Measurements from ENCODE around the gene SPATA31D3. TPM values are rescaled to one million over a fixed set of nuclear protein-coding genes. Genes with fewer than 3 reads are reported as not detected.
"Not testable (repeated sequence)": the region's sequence is repeated elsewhere in the genome, so short reads cannot be mapped to it uniquely, and the experiment has no call there.

Gene SPATA31D3
- total RNA-seq, 1 donor from 2014 or later = not detected

DNA sequence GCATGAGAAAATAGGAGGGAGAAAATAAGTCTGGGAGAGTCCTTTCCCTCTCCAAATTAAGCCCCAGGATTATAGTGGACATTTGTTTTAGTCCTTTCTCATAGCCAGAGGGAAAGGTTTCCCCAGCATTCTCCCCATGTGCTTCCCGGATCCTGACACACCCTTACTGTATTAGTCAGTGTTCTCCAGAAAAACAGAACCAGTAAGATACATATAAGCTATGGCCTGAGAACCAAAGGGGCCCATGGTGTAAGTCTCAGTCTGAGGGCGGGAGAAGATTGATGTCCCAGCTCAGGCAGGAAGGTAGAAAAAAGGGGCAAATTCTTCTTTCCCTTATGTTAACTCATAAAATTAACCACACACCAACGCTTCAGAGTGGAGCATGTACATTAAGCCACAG lies 40.7 kb upstream of the SPATA31D3 start:
- TF ChIP-seq, protein P1, sequence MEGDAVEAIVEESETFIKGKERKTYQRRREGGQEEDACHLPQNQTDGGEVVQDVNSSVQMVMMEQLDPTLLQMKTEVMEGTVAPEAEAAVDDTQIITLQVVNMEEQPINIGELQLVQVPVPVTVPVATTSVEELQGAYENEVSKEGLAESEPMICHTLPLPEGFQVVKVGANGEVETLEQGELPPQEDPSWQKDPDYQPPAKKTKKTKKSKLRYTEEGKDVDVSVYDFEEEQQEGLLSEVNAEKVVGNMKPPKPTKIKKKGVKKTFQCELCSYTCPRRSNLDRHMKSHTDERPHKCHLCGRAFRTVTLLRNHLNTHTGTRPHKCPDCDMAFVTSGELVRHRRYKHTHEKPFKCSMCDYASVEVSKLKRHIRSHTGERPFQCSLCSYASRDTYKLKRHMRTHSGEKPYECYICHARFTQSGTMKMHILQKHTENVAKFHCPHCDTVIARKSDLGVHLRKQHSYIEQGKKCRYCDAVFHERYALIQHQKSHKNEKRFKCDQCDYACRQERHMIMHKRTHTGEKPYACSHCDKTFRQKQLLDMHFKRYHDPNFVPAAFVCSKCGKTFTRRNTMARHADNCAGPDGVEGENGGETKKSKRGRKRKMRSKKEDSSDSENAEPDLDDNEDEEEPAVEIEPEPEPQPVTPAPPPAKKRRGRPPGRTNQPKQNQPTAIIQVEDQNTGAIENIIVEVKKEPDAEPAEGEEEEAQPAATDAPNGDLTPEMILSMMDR (IDR thresholded peaks at IDR 0.05) = no peak
- DNase-seq (no peak), ATAC-seq (no peak)
- no peaks in the 10 kb centered on the region for H3K9me3 ChIP-seq
- no peak overlapping the region for H3K27ac ChIP-seq
- H3K36me3 ChIP-seq = no peaks in the 10 kb centered on the region
- H3K27me3 ChIP-seq = no peaks in the 10 kb centered on the region
- no peak overlapping the region for H3K4me3 ChIP-seq
- H3K4me1 ChIP-seq = no peaks in the 10 kb centered on the region
- intact Hi-C loops (cut with DNase I) = no loop called here

DNA sequence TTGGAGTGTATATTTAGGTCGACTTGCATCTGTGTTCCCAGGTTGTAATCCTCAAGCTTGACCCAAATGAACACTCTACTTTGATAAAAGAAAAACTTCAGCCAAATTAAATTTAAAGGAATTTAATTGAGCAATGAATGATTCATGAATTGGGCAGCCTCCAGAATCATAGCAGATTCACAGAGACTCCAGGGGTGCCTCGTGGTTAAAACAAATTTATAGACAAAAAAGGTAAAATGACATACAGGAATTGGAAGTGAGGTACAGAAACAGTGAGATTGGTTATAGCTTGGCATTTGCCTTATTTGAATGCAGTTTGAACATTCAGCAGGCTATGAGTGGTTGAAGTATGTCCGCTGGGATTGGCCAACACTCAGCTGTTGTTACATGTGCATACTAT lies 36.6 kb upstream of the SPATA31D3 start:
- no peak overlapping the region for H3K27ac ChIP-seq
- H3K36me3 ChIP-seq = no peaks in the 10 kb centered on the region
- intact Hi-C loops (cut with DNase I) = no loop called here
- ATAC-seq (no peak), DNase-seq (no peak)
- no peaks in the 10 kb centered on the region for H3K9me3 ChIP-seq
- TF ChIP-seq, protein P1 (IDR thresholded peaks at IDR 0.05) = no peak
- H3K4me1 ChIP-seq = no peaks in the 10 kb centered on the region
- H3K4me3 ChIP-seq = no peak overlapping the region
- no peaks in the 10 kb centered on the region for H3K27me3 ChIP-seq

DNA sequence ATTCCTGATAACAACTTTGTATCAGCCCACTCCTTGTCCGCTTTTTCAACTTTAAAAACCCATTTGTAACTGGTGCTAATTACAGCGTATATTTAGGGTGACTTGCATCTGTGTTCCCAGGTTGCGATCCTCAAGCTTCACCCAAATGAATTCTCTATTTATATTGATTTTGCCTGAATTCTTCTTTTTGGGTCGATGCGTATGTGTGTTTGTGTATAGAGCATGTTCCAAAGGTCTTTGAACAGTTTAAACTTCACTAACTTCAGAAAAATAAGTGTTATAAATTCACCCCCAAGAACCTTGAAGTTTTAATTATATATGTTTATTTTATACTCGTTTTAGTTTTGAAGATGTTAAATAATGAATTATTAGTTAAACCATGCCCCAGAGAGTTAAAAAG lies 31.2 kb upstream of the SPATA31D3 start:
- no peak for DNase-seq
- intact Hi-C loops (cut with DNase I) = no loop called here
- Histone ChIP-seq H3K27ac (no peak overlapping the region), H3K4me1 (no peaks in the 10 kb centered on the region), H3K4me3 (no peak overlapping the region), H3K9me3 (no peaks in the 10 kb centered on the region), H3K36me3 (no peaks in the 10 kb centered on the region), H3K27me3 (no peaks in the 10 kb centered on the region)
- TF ChIP-seq, protein P1 (IDR thresholded peaks at IDR 0.05) = no peak
- no peak for ATAC-seq

- H3K4me3 ChIP-seq = no peak overlapping the region
- no peak overlapping the region for H3K27ac ChIP-seq
- intact Hi-C loops (cut with DNase I) = no loop called here
- no peak for DNase-seq
- H3K9me3 ChIP-seq = no peaks in the 10 kb centered on the region
- no peaks in the 10 kb centered on the region for H3K4me1 ChIP-seq
- ATAC-seq = no peak
- TF ChIP-seq, protein P1 (IDR thresholded peaks at IDR 0.05) = no peak
- no peaks in the 10 kb centered on the region for H3K27me3 ChIP-seq
- H3K36me3 ChIP-seq = no peaks in the 10 kb centered on the region
Observed at GRCh38 chr9:81915801-81916505, 27.3 kb upstream of the SPATA31D3 start.

DNA sequence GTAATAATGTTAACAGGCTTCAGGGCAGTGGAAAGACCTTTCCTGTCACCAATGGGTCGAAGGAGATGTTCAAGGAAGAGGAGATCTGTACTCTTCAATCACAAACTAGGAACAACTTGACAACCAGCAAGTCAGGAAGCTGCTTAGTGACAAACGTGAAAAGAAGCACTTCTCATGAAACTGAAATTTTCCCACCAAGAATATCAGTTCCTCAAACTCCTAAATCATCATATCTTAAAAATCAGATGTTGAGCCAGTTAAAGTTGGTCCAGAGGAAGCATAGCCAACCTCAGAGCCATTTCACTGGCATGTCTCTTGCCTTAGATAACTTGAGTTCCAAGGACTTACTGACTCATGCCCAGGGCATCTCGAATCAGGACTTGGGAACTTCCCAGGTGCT lies 24.8 kb upstream of the SPATA31D3 start:
- DNase-seq; H3K4me3 ChIP-seq; H3K4me1 ChIP-seq; H3K9me3 ChIP-seq; H3K27me3 ChIP-seq; ATAC-seq; H3K36me3 ChIP-seq; intact Hi-C loops (cut with DNase I); H3K27ac ChIP-seq: not testable (repeated sequence)

DNA sequence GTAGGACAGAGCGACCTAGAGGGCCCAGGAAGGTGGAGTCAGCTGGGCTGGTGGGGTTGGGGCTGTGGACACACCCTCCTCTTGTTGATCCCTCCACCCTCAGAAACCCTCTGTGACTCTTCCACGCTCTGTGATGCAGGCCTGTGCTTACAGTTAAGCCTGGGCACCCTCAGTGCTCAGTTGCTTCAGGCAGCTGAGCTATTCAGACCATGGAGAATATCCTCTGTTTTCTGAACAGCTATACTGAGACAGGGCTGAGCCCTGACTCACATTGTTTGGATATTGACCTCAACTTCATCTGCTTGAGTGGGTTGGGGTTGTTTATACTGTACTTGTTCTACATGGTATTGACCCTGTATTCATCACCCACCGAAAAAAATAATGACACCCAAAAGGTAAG lies 15.0 kb upstream of the SPATA31D3 start, which contains the start of gene SPATA31D4:
Gene SPATA31D4, plus strand, starts transcription at position 124 of the 400 bp plus-strand sequence. Its CDS starts 86 bp downstream, at position 210.
- H3K27me3 ChIP-seq; intact Hi-C loops (cut with DNase I); H3K36me3 ChIP-seq; H3K27ac ChIP-seq; ATAC-seq; H3K9me3 ChIP-seq; H3K4me3 ChIP-seq; H3K4me1 ChIP-seq; DNase-seq: not testable (repeated sequence)

DNA sequence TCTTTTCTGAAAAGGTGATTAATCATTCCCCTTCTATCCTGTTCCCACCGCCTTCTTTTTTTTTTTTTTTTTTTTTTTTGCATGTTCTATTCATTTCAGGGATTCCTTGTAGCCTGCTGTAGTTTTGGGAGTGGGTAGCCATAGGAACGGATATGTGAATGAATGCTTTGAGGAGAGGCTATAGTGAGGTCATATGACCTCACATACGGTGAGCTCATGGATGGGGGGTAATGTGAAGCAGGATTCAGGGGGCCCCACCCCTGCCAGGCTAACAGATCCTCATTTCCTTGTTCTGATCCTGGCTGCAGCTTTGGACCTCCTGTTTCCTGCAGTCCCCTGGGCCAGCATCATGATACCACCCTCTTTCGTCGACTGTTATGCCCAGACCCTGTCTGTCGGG lies 13.2 kb upstream of the SPATA31D3 start:
- H3K27me3 ChIP-seq; H3K4me1 ChIP-seq; ATAC-seq; DNase-seq; H3K9me3 ChIP-seq; H3K27ac ChIP-seq; H3K4me3 ChIP-seq; H3K36me3 ChIP-seq; intact Hi-C loops (cut with DNase I): not testable (repeated sequence)

DNA sequence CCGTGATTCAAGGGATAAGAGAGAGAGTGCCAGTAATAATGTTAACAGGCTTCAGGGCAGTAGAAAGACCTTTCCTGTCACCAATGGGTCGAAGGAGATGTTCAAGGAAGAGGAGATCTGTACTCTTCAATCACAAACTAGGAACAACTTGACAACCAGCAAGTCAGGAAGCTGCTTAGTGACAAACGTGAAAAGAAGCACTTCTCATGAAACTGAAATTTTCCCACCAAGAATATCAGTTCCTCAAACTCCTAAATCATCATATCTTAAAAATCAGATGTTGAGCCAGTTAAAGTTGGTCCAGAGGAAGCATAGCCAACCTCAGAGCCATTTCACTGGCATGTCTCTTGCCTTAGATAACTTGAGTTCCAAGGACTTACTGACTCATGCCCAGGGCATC lies 9.8 kb upstream of the SPATA31D3 start:
- H3K27me3 ChIP-seq; intact Hi-C loops (cut with DNase I); H3K36me3 ChIP-seq; H3K4me1 ChIP-seq; H3K4me3 ChIP-seq; DNase-seq; H3K9me3 ChIP-seq; ATAC-seq; H3K27ac ChIP-seq: not testable (repeated sequence)

DNA sequence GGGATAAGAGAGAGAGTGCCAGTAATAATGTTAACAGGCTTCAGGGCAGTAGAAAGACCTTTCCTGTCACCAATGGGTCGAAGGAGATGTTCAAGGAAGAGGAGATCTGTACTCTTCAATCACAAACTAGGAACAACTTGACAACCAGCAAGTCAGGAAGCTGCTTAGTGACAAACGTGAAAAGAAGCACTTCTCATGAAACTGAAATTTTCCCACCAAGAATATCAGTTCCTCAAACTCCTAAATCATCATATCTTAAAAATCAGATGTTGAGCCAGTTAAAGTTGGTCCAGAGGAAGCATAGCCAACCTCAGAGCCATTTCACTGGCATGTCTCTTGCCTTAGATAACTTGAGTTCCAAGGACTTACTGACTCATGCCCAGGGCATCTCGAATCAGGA lies 5.3 kb downstream of the SPATA31D3 start:
- DNase-seq; ATAC-seq; intact Hi-C loops (cut with DNase I); H3K27ac ChIP-seq; H3K9me3 ChIP-seq; H3K4me1 ChIP-seq; H3K36me3 ChIP-seq; H3K27me3 ChIP-seq; H3K4me3 ChIP-seq: not testable (repeated sequence)

All from upper lobe of right lung (tissue), 1 donor.